ENCODE results near the gene RNF157.
A peak's percentile ranks its signal among the peaks of the same experiment; 100 is the strongest.

Gene RNF157

DNA sequence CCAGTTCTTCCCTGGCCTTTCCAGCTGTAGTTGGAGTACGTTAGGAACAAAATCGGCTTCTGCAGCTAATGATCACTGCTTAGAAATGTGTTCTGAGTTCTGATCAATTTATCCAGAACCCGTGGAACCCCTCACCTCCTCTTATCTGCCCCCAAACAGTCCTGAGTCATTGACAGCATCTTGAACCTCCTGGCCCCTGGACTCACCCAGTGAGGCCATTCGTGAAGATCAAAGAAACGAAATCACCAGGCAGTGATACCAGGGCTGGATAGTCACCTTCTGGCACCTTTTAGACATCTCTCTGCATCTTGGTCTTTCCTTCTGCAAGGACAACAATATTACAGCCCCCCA, 119.7 kb downstream of the RNF157 start:
- Histone ChIP-seq H3K79me2 (ENCODE audit: insufficient read depth, low read depth) (no peaks in the 10 kb centered on the region), H3K4me1 (ENCODE audit: low read depth, poor library complexity, severe bottlenecking) (peaks cover 5% of the 10 kb centered on the region), H2AFZ (ENCODE audit: low read depth) (peak overlapping the region; percentile 94; the same call in 1 of the 2 replicates), H3K4me2 (no peak overlapping the region), H3K27ac (no peak overlapping the region), H3K27me3 (ENCODE audit: insufficient read depth, low read depth) (no peaks in the 10 kb centered on the region), H3K4me3 (IDR thresholded peaks at IDR 0.05; ENCODE audit: insufficient read depth, low read depth, low read length) (no peak overlapping the region), H3K9ac (no peak overlapping the region), H4K20me1 (ENCODE audit: insufficient read depth) (no peaks in the 10 kb centered on the region), H3K36me3 (ENCODE audit: insufficient read depth) (no peaks in the 10 kb centered on the region)
- TF ChIP-seq, protein P1, sequence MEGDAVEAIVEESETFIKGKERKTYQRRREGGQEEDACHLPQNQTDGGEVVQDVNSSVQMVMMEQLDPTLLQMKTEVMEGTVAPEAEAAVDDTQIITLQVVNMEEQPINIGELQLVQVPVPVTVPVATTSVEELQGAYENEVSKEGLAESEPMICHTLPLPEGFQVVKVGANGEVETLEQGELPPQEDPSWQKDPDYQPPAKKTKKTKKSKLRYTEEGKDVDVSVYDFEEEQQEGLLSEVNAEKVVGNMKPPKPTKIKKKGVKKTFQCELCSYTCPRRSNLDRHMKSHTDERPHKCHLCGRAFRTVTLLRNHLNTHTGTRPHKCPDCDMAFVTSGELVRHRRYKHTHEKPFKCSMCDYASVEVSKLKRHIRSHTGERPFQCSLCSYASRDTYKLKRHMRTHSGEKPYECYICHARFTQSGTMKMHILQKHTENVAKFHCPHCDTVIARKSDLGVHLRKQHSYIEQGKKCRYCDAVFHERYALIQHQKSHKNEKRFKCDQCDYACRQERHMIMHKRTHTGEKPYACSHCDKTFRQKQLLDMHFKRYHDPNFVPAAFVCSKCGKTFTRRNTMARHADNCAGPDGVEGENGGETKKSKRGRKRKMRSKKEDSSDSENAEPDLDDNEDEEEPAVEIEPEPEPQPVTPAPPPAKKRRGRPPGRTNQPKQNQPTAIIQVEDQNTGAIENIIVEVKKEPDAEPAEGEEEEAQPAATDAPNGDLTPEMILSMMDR (conservative IDR thresholded peaks at IDR 0.05; ENCODE audit: low read depth, low read length) = no peak

DNA sequence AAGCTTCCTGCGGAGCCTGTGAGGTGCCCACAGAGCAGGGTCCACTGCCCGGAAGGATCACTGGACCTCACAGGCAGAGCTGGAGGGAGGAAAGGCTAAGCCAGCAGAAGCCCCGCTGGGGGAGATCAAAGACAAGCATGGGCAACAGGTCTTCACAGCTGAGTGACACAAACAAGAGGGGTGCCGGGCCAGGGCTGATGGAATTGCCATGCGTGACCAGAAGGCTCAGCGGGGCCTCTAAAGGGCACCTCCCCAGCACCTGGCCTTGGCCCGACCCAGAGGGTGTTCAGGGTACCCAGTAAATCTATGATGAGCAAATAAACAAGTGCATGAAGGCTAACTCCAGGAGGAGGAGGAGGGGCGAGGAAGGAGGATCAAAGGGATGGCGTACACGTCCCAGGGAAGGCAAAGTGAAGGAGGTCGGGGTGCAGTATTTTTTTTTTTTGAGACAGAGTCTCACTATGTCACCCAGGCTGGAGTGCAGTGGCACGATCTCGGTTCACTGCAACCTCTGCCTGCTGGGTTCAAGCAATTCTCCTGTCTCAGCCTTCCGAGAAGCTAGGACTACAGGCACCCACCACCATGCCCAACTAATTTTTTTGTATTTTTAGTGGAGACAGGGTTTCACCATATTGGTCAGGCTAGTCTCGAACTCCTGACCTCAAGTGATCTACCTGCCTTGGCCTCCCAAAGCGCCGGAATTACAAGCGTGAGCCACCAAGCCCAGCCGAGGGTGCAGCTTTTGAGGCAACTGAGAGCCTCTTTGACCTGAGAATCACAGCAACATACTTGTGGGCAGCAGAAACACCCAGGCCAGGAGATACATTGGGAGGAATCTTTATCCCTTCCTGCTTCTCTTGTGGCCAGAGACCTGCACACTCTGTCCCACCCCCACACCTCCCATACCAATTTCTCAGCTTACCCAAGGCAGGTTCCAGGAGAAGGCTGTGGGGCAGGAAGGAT, 120.6 kb downstream of the RNF157 start:
- Histone ChIP-seq H4K20me1 (ENCODE audit: insufficient read depth) (no peaks in the 10 kb centered on the region), H3K79me2 (ENCODE audit: insufficient read depth, low read depth) (no peaks in the 10 kb centered on the region), H2AFZ (ENCODE audit: low read depth) (no peak overlapping the region)

DNA sequence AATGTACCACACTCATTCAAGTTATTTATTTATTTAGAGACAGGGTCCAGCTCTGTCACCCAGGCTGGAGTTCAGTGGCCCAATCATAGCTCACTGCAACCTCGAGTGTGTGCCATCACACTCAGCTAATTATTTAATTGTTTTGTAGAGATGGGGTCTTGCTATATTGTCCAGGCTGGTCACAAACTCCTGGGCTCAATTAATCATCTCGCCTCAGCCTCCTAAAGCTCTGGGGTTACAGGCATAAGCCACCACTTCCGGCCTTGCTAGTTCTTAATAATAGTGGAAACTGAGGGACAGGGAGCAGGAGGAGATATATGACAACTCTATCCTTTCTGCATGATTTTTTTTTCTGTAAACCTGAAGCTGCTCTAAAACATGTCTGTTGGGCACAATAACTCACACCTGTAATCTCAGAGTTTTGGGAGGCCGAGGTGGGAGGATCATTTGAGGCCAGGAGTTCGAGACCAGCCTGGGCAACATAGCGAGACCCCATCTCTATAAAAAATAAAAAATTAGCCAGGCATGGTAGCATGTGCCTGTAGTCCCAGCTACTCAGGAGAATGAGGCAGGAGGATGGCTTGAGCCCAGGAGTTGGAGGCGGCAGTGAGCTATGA, 125.0 kb downstream of the RNF157 start:
- H3K9ac ChIP-seq = no peak overlapping the region
- H3K36me3 ChIP-seq (ENCODE audit: insufficient read depth) = no peaks in the 10 kb centered on the region
- TF ChIP-seq, protein P1 (conservative IDR thresholded peaks at IDR 0.05; ENCODE audit: low read depth, low read length) = no peak
- no peak overlapping the region for H3K4me2 ChIP-seq
- no peak overlapping the region for H2AFZ ChIP-seq (ENCODE audit: low read depth)
- no peaks in the 10 kb centered on the region for H4K20me1 ChIP-seq (ENCODE audit: insufficient read depth)
- H3K4me3 ChIP-seq (IDR thresholded peaks at IDR 0.05; ENCODE audit: insufficient read depth, low read depth, low read length) = no peak overlapping the region
- H3K4me1 ChIP-seq (ENCODE audit: low read depth, poor library complexity, severe bottlenecking) = no peaks in the 10 kb centered on the region
- H3K27me3 ChIP-seq (ENCODE audit: insufficient read depth, low read depth) = no peaks in the 10 kb centered on the region
- no peaks in the 10 kb centered on the region for H3K79me2 ChIP-seq (ENCODE audit: insufficient read depth, low read depth)
- H3K27ac ChIP-seq = no peak overlapping the region

More for the DNA sequence above, 120.6 kb downstream of the RNF157 start:
- TF ChIP-seq, protein P1 (conservative IDR thresholded peaks at IDR 0.05; ENCODE audit: low read depth, low read length) = no peak
- Histone ChIP-seq H3K36me3 (ENCODE audit: insufficient read depth) (no peaks in the 10 kb centered on the region), H3K27ac (no peak overlapping the region), H3K4me3 (IDR thresholded peaks at IDR 0.05; ENCODE audit: insufficient read depth, low read depth, low read length) (no peak overlapping the region), H3K4me2 (no peak overlapping the region), H3K9ac (no peak overlapping the region), H3K4me1 (ENCODE audit: low read depth, poor library complexity, severe bottlenecking) (peaks cover 5% of the 10 kb centered on the region), H3K27me3 (ENCODE audit: insufficient read depth, low read depth) (no peaks in the 10 kb centered on the region)

DNA sequence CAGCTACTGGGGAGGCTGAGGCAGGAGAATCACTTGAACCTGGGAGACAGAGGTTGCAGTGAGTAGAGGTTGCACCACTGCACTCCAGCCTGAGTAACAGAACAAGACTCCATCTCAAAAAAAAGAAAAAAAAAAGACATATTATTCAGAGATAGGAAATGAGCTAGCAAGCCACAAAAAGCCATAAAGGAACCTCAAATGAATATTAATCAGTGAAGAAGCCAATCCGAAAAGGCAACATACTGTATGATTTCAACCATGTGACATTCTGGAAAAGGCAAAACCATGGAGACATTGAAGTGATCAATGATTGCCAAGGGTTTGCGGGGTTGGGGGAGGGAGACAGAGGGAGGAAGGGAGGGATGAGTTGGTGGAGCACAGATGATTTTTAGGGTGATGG, 128.3 kb downstream of the RNF157 start:
- H3K4me3 ChIP-seq (IDR thresholded peaks at IDR 0.05; ENCODE audit: insufficient read depth, low read depth, low read length) = no peak overlapping the region
- H3K79me2 ChIP-seq (ENCODE audit: insufficient read depth, low read depth) = no peaks in the 10 kb centered on the region
- H3K36me3 ChIP-seq (ENCODE audit: insufficient read depth) = no peaks in the 10 kb centered on the region
- TF ChIP-seq, protein P1 (conservative IDR thresholded peaks at IDR 0.05; ENCODE audit: low read depth, low read length) = no peak
- no peak overlapping the region for H2AFZ ChIP-seq (ENCODE audit: low read depth)
- H3K27ac ChIP-seq = no peak overlapping the region
- no peaks in the 10 kb centered on the region for H3K27me3 ChIP-seq (ENCODE audit: insufficient read depth, low read depth)
- no peaks in the 10 kb centered on the region for H4K20me1 ChIP-seq (ENCODE audit: insufficient read depth)
- no peak overlapping the region for H3K9ac ChIP-seq
- no peaks in the 10 kb centered on the region for H3K4me1 ChIP-seq (ENCODE audit: low read depth, poor library complexity, severe bottlenecking)
- H3K4me2 ChIP-seq = no peak overlapping the region

Data from KMS-11 (cell line).